Loucy (cell line): Measurements from ENCODE around the gene NUP214.

Source experiments
- H2AFZ ChIP-seq: fragments of 200-600 bp; sonication (generic); 2 replicates; pipeline ENCODE4 v1.6.0; 2016; ENCODE audit warnings: antibody characterized with exemption, mild to moderate bottlenecking, low read length, moderate library complexity
- H3F3A ChIP-seq: fragments of 200-600 bp; 2 replicates; pipeline ENCODE4 v1.6.0; 2016; ENCODE audit warnings: antibody characterized with exemption, low read depth, mild to moderate bottlenecking
- H3K27me3 ChIP-seq: fragments of 200-600 bp; sonication (generic); 2 replicates; pipeline ENCODE4 v1.6.1; 2014; ENCODE audit warnings: low read length, mild to moderate bottlenecking; ENCODE audit not compliant: insufficient read depth, poor library complexity, severe bottlenecking
- H3K36me3 ChIP-seq: fragments of 200-600 bp; sonication (generic); 2 replicates; pipeline ENCODE4 v1.6.1; 2016; ENCODE audit warnings: low read length; ENCODE audit not compliant: insufficient read depth
- H3K4me1 ChIP-seq: fragments of 200-600 bp; sonication (generic); 2 replicates; pipeline ENCODE4 v1.5.1; 2014; ENCODE audit warnings: low read length, mild to moderate bottlenecking; ENCODE audit not compliant: insufficient read depth, poor library complexity, severe bottlenecking
- H3K4me2 ChIP-seq: fragments of 200-600 bp; sonication (generic); 2 replicates; pipeline ENCODE4 v1.6.0; 2014; ENCODE audit warnings: antibody characterized with exemption, low read length, low read depth, mild to moderate bottlenecking; ENCODE audit not compliant: poor library complexity, severe bottlenecking
- H3K4me3 ChIP-seq: fragments of 200-600 bp; sonication (generic); 2 replicates; pipeline ENCODE4 v1.5.1; 2014; ENCODE audit warnings: low read length, mild to moderate bottlenecking, mixed read lengths; ENCODE audit not compliant: poor library complexity, severe bottlenecking
- H3K79me2 ChIP-seq: fragments of 200-600 bp; sonication (generic); 2 replicates; pipeline ENCODE4 v1.6.1; 2014; ENCODE audit warnings: low read length; ENCODE audit not compliant: insufficient read depth
- H3K9ac ChIP-seq: fragments of 200-600 bp; sonication (generic); 2 replicates; pipeline ENCODE4 v1.6.0; 2014; ENCODE audit warnings: mild to moderate bottlenecking, low read depth, low read length, moderate library complexity; ENCODE audit not compliant: poor library complexity, severe bottlenecking
- H3K9me2 ChIP-seq: fragments of 200-600 bp; sonication (generic); replicated peaks from 2 replicates; pipeline ENCODE4 v1.6.1; 2016; ENCODE audit warnings: low read depth, low read length, mixed read lengths
- H3K9me3 ChIP-seq: fragments of 200-600 bp; sonication (generic); 2 replicates; pipeline ENCODE4 v1.6.1; 2014; ENCODE audit warnings: mild to moderate bottlenecking, antibody characterized with exemption, low read length, low read depth; ENCODE audit not compliant: insufficient read depth
- H4K20me1 ChIP-seq: fragments of 200-600 bp; sonication (generic); 2 replicates; pipeline ENCODE4 v1.6.0; 2014; ENCODE audit warnings: antibody characterized with exemption, low read length, mild to moderate bottlenecking; ENCODE audit not compliant: insufficient read depth, poor library complexity, severe bottlenecking
- EZH2phosphoT487 ChIP-seq: fragments of 200-600 bp; IDR thresholded peaks from 2 replicates; pipeline ENCODE4 v1.6.1; 2018; ENCODE audit warnings: antibody characterized with exemption, mild to moderate bottlenecking, moderate library complexity, borderline replicate concordance
- TF ChIP-seq, protein P1 (sequence below): fragments of 200-600 bp; sonication (generic); conservative IDR thresholded peaks from 2 replicates; pipeline ENCODE4 v1.5.1; 2014; ENCODE audit warnings: mild to moderate bottlenecking, antibody characterized with exemption, low read length

Gene NUP214

DNA sequence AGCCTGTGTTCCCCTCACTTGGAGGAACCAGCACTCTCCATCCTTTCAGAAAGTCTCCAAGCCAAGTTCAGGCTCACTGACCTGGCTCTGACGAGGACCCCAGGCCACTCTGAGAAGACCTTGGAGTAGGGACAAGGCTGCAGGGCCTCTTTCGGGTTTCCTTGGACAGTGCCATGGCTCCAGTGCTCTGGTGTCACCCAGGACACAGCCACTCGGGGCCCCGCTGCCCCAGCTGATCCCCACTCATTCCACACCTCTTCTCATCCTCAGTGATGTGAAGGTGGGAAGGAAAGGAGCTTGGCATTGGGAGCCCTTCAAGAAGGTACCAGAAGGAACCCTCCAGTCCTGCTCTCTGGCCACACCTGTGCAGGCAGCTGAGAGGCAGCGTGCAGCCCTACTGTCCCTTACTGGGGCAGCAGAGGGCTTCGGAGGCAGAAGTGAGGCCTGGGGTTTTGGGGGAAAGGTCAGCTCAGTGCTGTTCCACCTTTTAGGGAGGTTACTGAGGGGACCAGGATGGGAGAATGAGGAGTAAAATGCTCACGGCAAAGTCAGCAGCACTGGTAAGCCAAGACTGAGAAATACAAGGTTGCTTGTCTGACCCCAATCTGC, 4.7 kb upstream of the NUP214 start:
- no peaks in the 10 kb centered on the region for H3K9me3 ChIP-seq
- peaks cover 8% of the 10 kb centered on the region; the same call in 1 of the 2 replicates for H3K79me2 ChIP-seq
- no peak overlapping the region for H2AFZ ChIP-seq
- H3K36me3 ChIP-seq = no peaks in the 10 kb centered on the region
- no peak overlapping the region for H3K4me2 ChIP-seq
- H4K20me1 ChIP-seq = peaks cover 2% of the 10 kb centered on the region
- peaks cover 4% of the 10 kb centered on the region for H3K4me1 ChIP-seq
- no peak overlapping the region for H3K9ac ChIP-seq
- H3K4me3 ChIP-seq = no peak overlapping the region
- H3F3A ChIP-seq = no peaks in the 10 kb centered on the region
- H3K9me2 ChIP-seq = no peaks in the 10 kb centered on the region
- no peaks in the 10 kb centered on the region for H3K27me3 ChIP-seq
- TF ChIP-seq, protein P1, sequence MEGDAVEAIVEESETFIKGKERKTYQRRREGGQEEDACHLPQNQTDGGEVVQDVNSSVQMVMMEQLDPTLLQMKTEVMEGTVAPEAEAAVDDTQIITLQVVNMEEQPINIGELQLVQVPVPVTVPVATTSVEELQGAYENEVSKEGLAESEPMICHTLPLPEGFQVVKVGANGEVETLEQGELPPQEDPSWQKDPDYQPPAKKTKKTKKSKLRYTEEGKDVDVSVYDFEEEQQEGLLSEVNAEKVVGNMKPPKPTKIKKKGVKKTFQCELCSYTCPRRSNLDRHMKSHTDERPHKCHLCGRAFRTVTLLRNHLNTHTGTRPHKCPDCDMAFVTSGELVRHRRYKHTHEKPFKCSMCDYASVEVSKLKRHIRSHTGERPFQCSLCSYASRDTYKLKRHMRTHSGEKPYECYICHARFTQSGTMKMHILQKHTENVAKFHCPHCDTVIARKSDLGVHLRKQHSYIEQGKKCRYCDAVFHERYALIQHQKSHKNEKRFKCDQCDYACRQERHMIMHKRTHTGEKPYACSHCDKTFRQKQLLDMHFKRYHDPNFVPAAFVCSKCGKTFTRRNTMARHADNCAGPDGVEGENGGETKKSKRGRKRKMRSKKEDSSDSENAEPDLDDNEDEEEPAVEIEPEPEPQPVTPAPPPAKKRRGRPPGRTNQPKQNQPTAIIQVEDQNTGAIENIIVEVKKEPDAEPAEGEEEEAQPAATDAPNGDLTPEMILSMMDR = no peak
- no peak for TF ChIP-seq EZH2phosphoT487

DNA sequence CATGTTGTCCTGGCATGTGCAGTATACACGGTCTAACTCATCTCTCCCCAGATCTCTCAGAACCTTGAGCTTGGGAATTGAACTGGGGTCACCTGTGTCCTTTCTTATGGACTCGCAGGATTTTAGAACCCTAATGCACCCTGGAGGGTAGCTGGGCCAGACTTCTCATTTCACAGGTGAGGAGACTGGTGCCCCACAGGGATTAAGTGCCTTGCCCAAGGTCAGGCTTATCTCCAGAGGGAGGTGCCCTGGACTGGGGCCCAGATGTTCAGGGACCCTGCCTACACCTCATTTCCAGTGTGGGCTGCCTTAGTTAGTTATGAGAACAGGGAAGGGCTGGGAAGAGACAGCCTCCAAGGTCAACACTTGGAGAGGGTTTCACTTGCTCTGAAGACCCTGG, 4.0 kb upstream of the NUP214 start:
- Histone ChIP-seq H3K4me3 (no peak overlapping the region), H2AFZ (no peak overlapping the region), H3F3A (no peaks in the 10 kb centered on the region), H3K9me2 (no peaks in the 10 kb centered on the region), H4K20me1 (peaks cover 6% of the 10 kb centered on the region), H3K4me1 (peaks cover 4% of the 10 kb centered on the region), H3K36me3 (no peaks in the 10 kb centered on the region), H3K79me2 (peaks cover 14% of the 10 kb centered on the region), H3K9me3 (no peaks in the 10 kb centered on the region), H3K27me3 (no peaks in the 10 kb centered on the region), H3K9ac (no peak overlapping the region), H3K4me2 (no peak overlapping the region)
- no peak for TF ChIP-seq EZH2phosphoT487
- TF ChIP-seq, protein P1 = no peak

DNA sequence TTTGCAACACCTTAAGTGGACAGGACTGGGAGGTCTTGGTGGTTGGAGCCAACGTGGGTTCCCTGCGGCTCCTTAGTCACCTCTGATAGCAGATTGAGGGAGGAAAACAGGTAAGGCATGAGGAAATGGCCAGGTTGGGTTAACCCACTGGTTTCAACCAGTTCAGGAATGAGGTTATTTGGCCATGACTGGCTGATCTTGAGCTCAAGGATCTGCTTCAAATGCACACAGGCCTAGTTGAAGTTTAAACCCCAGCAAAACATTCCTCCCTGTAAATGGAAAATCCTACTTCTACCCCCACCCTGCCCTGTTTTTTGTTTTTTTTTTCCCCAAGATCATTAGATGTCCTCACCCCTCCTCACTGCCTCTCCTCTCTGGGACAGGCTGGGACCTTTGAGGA, 3.2 kb upstream of the NUP214 start:
- no peak overlapping the region for H2AFZ ChIP-seq
- H3K27me3 ChIP-seq = no peaks in the 10 kb centered on the region
- no peak overlapping the region for H3K9ac ChIP-seq
- H3K79me2 ChIP-seq = peaks cover 22% of the 10 kb centered on the region
- no peaks in the 10 kb centered on the region for H3K36me3 ChIP-seq
- H3K4me3 ChIP-seq = no peak overlapping the region
- H3K9me3 ChIP-seq = no peaks in the 10 kb centered on the region
- H3F3A ChIP-seq = no peaks in the 10 kb centered on the region
- H4K20me1 ChIP-seq = peaks cover 10% of the 10 kb centered on the region
- TF ChIP-seq, protein P1 = no peak
- TF ChIP-seq EZH2phosphoT487 = no peak
- H3K4me1 ChIP-seq = peaks cover 4% of the 10 kb centered on the region
- no peaks in the 10 kb centered on the region for H3K9me2 ChIP-seq
- H3K4me2 ChIP-seq = no peak overlapping the region
